SK-N-SH treated with all-trans-retinoic acid at 6 μM for 48 hours (cell line): ENCODE data around the gene FRMD3.

ENCODE experiments used
- ATAC-seq: fragments of 200-7000 bp; cut with Tn5 transposase; 3 replicates; pipeline ENCODE4 v1.9.1; 2020; ENCODE audit warnings: mild to moderate bottlenecking, moderate library complexity
- ARNTL ChIP-seq: fragments of 450-650 bp; formaldehyde crosslinking; IDR thresholded peaks from 2 replicates; pipeline ENCODE4 v1.5.0; 2020; ENCODE audit warnings: low read depth, mild to moderate bottlenecking, moderate library complexity, borderline replicate concordance
- BACH2 ChIP-seq: fragments of 250-450 bp; sonication (Bioruptor Pico); IDR thresholded peaks from 2 replicates; pipeline ENCODE4 v1.9.0; 2021; ENCODE audit warnings: mild to moderate bottlenecking, borderline replicate concordance
- CSDC2 ChIP-seq: fragments of 250-450 bp; sonication (Bioruptor Pico); IDR thresholded peaks from 2 replicates; pipeline ENCODE4 v1.5.0; 2020; ENCODE audit warnings: mild to moderate bottlenecking, moderate library complexity
- ESRRG ChIP-seq: fragments of 250-450 bp; sonication (Bioruptor Pico); IDR thresholded peaks from 2 replicates; pipeline ENCODE4 v1.6.1; 2021; ENCODE audit warnings: mild to moderate bottlenecking
- GLIS3 ChIP-seq: fragments of 250-450 bp; sonication (Bioruptor Pico); IDR thresholded peaks from 2 replicates; pipeline ENCODE4 v1.5.0; 2020; ENCODE audit warnings: mild to moderate bottlenecking, moderate library complexity
- ISL1 ChIP-seq: fragments of 250-450 bp; sonication (Bioruptor Pico); IDR thresholded peaks from 2 replicates; pipeline ENCODE4 v2.1.2; 2022; ENCODE audit warnings: mild to moderate bottlenecking, moderate library complexity
- OSR1 ChIP-seq: fragments of 250-450 bp; sonication (Bioruptor Pico); IDR thresholded peaks from 2 replicates; pipeline ENCODE4 v1.8.0; 2022; ENCODE audit warnings: moderate library complexity, mild to moderate bottlenecking, inconsistent platforms
- RARB ChIP-seq: fragments of 250-450 bp; sonication (Bioruptor Pico); IDR thresholded peaks from 2 replicates; pipeline ENCODE4 v1.8.0; 2021; ENCODE audit warnings: mild to moderate bottlenecking, moderate library complexity
- SNAI2 ChIP-seq: fragments of 250-450 bp; sonication (Bioruptor Pico); IDR thresholded peaks from 2 replicates; pipeline ENCODE4 v1.5.0; 2020; ENCODE audit warnings: mild to moderate bottlenecking, moderate library complexity
- TCF4 ChIP-seq: fragments of 250-450 bp; sonication (Bioruptor Pico); IDR thresholded peaks from 2 replicates; pipeline ENCODE4 v1.8.0; 2021; ENCODE audit warnings: mild to moderate bottlenecking, moderate library complexity, borderline replicate concordance
- TOX ChIP-seq: fragments of 250-450 bp; sonication (Bioruptor Pico); IDR thresholded peaks from 2 replicates; pipeline ENCODE4 v1.8.0; 2021; ENCODE audit warnings: mild to moderate bottlenecking, moderate library complexity, borderline replicate concordance
- ZC3H10 ChIP-seq: fragments of 250-450 bp; sonication (Bioruptor Pico); IDR thresholded peaks from 2 replicates; pipeline ENCODE4 v1.5.1; 2021; ENCODE audit warnings: mild to moderate bottlenecking, moderate library complexity
- ZFP3 ChIP-seq: fragments of 250-450 bp; sonication (Bioruptor Pico); IDR thresholded peaks from 2 replicates; pipeline ENCODE4 v1.5.0; 2020; ENCODE audit warnings: mild to moderate bottlenecking, moderate library complexity
- ZFP30 ChIP-seq: fragments of 450-650 bp; formaldehyde crosslinking; IDR thresholded peaks from 2 replicates; pipeline ENCODE4 v1.5.0; 2022; ENCODE audit warnings: mild to moderate bottlenecking, moderate library complexity
- ZNF565 ChIP-seq: fragments of 450-650 bp; formaldehyde crosslinking; conservative IDR thresholded peaks from 2 replicates; pipeline ENCODE4 v1.5.0; 2020; ENCODE audit warnings: low read depth, mild to moderate bottlenecking, moderate library complexity
- ZNF70 ChIP-seq: fragments of 450-650 bp; formaldehyde crosslinking; IDR thresholded peaks from 2 replicates; pipeline ENCODE4 v1.5.0; 2020; ENCODE audit warnings: mild to moderate bottlenecking, moderate library complexity
- ZNF8 ChIP-seq: fragments of 450-650 bp; formaldehyde crosslinking; IDR thresholded peaks from 2 replicates; pipeline ENCODE4 v1.5.0; 2020; ENCODE audit warnings: mild to moderate bottlenecking, moderate library complexity
- TF ChIP-seq, protein P1 (sequence below): fragments of 250-450 bp; sonication (Bioruptor Pico); IDR thresholded peaks from 2 replicates; pipeline ENCODE4 v1.8.0; 2020; ENCODE audit warnings: mild to moderate bottlenecking, moderate library complexity, borderline replicate concordance
- TF ChIP-seq, protein P2 (sequence below): fragments of 250-450 bp; sonication (Bioruptor Pico); IDR thresholded peaks from 2 replicates; pipeline ENCODE4 v1.5.1; 2021; ENCODE audit warnings: mild to moderate bottlenecking, moderate library complexity
- TF ChIP-seq, protein P3 (sequence below): fragments of 250-450 bp; sonication (Bioruptor Pico); IDR thresholded peaks from 2 replicates; pipeline ENCODE4 v1.5.1; 2020; ENCODE audit warnings: low read depth, mild to moderate bottlenecking, moderate library complexity
- TF ChIP-seq, protein P4 (sequence below): fragments of 250-450 bp; sonication (Bioruptor Pico); IDR thresholded peaks from 2 replicates; pipeline ENCODE4 v1.8.0; 2021; ENCODE audit warnings: low read depth, mild to moderate bottlenecking, moderate library complexity, borderline replicate concordance

The FRMD3 gene

DNA sequence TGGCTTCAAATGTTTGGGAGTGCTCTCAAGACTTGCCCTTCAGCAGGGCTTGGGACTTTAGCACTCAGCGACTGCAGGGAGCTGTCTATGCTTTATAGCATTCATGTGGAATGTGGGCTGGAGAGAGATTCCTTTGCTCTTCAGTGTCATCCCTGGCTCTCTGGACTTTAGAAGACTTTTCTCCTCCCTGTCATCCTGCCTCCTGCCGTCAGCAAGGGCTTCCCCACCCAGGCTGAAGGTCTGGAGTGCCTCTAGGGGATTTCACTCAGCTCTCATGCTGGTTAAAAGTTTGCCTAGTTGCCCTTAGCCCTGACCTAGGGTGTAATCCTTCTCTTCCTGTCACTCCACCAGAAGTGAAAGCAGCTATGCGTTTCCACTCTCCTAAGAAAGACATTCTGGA lies 210.9 kb downstream of the FRMD3 start:
- no peak for TF ChIP-seq TCF4 (CRISPR knock-in tag)
- TF ChIP-seq ZNF70 (CRISPR knock-in tag), result no peak
- ATAC-seq, result peak; percentile 94

DNA sequence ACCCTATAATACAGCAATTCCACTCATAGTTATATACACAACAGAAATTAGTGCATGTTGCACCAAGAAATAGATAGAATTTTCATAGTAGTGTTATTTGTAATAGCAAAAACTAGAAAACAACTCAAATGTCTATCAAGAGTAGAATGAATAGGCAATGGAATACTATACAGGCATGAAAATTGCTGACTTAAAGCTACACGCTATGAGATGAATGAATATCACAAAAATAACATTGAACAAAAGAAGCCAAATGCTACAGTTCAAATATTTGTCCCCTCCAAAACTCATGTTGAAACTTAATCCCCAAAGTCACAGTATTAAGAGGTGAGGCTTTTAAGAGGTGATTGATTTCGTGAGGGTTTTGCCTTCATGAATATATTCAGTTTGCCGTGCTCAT lies 215.1 kb downstream of the FRMD3 start:
- TF ChIP-seq, protein P1, sequence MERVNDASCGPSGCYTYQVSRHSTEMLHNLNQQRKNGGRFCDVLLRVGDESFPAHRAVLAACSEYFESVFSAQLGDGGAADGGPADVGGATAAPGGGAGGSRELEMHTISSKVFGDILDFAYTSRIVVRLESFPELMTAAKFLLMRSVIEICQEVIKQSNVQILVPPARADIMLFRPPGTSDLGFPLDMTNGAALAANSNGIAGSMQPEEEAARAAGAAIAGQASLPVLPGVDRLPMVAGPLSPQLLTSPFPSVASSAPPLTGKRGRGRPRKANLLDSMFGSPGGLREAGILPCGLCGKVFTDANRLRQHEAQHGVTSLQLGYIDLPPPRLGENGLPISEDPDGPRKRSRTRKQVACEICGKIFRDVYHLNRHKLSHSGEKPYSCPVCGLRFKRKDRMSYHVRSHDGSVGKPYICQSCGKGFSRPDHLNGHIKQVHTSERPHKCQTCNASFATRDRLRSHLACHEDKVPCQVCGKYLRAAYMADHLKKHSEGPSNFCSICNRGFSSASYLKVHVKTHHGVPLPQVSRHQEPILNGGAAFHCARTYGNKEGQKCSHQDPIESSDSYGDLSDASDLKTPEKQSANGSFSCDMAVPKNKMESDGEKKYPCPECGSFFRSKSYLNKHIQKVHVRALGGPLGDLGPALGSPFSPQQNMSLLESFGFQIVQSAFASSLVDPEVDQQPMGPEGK, result no peak
- TF ChIP-seq ZNF8 (CRISPR knock-in tag), result no peak
- TF ChIP-seq CSDC2 (CRISPR knock-in tag), result no peak

DNA sequence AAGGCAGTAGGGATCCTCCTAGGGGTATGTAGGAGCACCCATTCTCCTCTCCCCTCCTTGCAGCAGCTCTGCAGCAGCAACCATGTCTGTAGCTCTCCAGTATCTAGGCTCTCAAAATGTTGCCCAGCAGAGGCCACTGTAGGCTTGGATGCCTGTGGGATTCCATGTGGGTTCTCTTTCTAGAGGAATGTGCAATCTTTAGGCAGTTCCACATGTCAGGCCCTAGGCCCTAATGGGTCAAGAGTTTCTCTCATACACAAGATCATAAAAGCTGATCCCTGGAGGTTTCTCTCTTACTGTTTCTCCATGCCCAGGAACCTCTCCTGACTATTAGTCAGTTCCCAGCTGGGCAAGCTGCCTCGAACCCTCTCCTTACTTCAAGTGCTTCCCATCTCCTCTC lies 215.8 kb downstream of the FRMD3 start:
- ATAC-seq, result no peak
- TF ChIP-seq ZFP3 (CRISPR knock-in tag) (no peak), SNAI2 (no peak), GLIS3 (CRISPR knock-in tag) (no peak), TCF4 (CRISPR knock-in tag) (no peak), ZC3H10 (CRISPR knock-in tag) (no peak), OSR1 (no peak)
- TF ChIP-seq, protein P1, result no peak
- TF ChIP-seq, protein P2, sequence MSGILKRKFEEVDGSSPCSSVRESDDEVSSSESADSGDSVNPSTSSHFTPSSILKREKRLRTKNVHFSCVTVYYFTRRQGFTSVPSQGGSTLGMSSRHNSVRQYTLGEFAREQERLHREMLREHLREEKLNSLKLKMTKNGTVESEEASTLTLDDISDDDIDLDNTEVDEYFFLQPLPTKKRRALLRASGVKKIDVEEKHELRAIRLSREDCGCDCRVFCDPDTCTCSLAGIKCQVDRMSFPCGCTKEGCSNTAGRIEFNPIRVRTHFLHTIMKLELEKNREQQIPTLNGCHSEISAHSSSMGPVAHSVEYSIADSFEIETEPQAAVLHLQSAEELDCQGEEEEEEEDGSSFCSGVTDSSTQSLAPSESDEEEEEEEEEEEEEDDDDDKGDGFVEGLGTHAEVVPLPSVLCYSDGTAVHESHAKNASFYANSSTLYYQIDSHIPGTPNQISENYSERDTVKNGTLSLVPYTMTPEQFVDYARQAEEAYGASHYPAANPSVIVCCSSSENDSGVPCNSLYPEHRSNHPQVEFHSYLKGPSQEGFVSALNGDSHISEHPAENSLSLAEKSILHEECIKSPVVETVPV (CRISPR knock-in tag), result no peak

More for the DNA sequence above, 215.1 kb downstream of the FRMD3 start:
- no peak for ATAC-seq

DNA sequence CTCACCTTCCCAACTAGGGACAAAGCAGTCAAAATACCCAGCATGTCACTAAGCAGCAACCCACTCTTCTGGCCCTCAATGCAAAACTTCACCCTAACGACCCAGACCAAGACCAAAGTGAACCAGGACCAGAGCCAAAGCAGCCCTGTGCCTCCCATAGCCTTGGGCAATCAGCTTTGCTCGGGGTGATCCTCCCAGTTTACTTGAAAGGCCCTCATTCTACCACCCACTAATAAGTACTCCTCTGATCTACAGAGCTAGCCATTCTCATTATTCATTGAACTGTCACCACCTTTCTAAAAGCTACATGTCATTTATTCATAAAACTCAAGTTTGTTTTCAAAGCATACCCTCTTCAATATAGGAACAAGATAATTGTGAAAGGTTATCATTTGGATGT lies 221.0 kb downstream of the FRMD3 start:
- no peak for ATAC-seq
- no peak for TF ChIP-seq TCF4 (CRISPR knock-in tag)
- TF ChIP-seq TOX (CRISPR knock-in tag), result no peak
- TF ChIP-seq, all 23 proteins: peak for 0

DNA sequence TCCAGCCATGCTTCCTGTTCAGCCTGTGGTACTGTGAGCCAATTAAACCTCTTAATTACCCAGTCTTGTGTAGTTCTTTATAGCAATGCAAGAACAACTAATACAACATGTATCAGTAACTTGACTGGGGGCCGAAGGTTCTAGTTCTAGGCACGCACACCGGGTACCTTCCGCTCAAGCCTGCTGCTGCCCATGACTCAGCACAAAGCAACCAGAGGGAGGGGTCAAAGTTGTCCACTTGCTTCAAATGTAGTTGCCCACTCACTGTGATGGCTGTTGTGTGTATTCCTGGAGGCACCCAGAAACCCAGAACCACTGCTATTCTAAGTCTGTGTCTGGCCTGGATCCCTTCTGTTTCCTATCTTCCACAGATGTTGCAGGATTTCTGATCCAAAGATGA lies 222.6 kb downstream of the FRMD3 start:
- TF ChIP-seq GLIS3 (CRISPR knock-in tag), result no peak
- TF ChIP-seq, all 23 proteins: peak for 0
- no peak for ATAC-seq

DNA sequence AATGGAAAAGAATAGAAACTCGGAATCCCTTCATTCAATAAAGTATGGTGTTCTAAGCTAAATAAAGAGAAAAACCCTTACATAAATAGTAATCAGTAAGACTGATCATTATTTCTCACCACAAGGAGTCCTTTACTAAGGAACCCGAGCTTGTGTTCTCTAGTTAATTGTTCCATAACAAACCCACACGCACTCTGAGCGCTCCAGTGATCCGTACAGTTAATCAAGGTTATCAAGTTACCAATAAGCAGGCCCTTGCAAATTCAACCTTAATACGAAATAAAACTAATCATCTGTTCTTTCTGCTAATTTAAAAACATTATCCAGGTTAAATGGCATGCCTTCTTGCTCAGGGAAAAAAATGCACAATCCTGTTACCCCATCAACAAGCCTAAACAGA lies 224.4 kb downstream of the FRMD3 start:
- TF ChIP-seq, protein P3, sequence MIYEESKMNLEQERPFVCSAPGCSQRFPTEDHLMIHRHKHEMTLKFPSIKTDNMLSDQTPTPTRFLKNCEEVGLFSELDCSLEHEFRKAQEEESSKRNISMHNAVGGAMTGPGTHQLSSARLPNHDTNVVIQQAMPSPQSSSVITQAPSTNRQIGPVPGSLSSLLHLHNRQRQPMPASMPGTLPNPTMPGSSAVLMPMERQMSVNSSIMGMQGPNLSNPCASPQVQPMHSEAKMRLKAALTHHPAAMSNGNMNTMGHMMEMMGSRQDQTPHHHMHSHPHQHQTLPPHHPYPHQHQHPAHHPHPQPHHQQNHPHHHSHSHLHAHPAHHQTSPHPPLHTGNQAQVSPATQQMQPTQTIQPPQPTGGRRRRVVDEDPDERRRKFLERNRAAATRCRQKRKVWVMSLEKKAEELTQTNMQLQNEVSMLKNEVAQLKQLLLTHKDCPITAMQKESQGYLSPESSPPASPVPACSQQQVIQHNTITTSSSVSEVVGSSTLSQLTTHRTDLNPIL (CRISPR knock-in tag), result no peak
- TF ChIP-seq ZNF565 (CRISPR knock-in tag) (no peak), ZNF8 (CRISPR knock-in tag) (no peak), ZFP30 (no peak), GLIS3 (CRISPR knock-in tag) (no peak), TCF4 (CRISPR knock-in tag) (no peak), TOX (CRISPR knock-in tag) (no peak), ISL1 (no peak), ZNF70 (CRISPR knock-in tag) (no peak)
- ATAC-seq, result no peak

DNA sequence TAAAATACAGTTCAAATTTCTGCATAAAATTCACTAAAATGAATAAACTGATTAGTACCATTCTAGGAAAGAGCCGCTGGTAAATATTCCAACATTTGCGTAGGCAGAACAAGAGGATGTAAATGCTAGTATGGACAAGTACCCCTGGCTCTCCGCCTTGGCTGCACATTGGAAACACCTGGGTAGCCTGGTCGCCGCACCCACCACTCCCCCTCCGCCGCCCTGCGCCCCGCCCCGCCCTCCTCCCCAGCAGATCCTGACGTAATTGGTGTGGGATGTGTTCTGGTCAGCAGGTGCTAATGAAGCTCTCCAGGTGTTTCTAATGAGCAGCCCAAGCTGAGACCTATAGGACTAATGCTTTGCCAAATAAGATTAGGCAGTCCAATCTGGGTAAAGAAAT lies 225.7 kb downstream of the FRMD3 start:
- TF ChIP-seq TOX (CRISPR knock-in tag), result no peak
- TF ChIP-seq RARB (CRISPR knock-in tag), result no peak
- no peak for TF ChIP-seq ISL1
- TF ChIP-seq CSDC2 (CRISPR knock-in tag), result no peak
- TF ChIP-seq BACH2 (CRISPR knock-in tag), result no peak
- TF ChIP-seq ZFP3 (CRISPR knock-in tag), result no peak
- no peak for TF ChIP-seq ESRRG (CRISPR knock-in tag)
- TF ChIP-seq, protein P4, sequence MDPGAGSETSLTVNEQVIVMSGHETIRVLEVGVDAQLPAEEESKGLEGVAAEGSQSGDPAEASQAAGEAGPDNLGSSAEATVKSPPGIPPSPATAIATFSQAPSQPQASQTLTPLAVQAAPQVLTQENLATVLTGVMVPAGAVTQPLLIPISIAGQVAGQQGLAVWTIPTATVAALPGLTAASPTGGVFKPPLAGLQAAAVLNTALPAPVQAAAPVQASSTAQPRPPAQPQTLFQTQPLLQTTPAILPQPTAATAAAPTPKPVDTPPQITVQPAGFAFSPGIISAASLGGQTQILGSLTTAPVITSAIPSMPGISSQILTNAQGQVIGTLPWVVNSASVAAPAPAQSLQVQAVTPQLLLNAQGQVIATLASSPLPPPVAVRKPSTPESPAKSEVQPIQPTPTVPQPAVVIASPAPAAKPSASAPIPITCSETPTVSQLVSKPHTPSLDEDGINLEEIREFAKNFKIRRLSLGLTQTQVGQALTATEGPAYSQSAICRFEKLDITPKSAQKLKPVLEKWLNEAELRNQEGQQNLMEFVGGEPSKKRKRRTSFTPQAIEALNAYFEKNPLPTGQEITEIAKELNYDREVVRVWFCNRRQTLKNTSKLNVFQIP, result no peak
- no peak for TF ChIP-seq TCF4 (CRISPR knock-in tag)
- no peak for TF ChIP-seq ZNF8 (CRISPR knock-in tag)
- no peak for TF ChIP-seq ARNTL (CRISPR knock-in tag)
- no peak for ATAC-seq
